H1 (cell line): ENCODE results near the gene IFT74.
A peak's percentile ranks its signal among the peaks of the same experiment; 100 is the strongest.

Source experiments
- CTCF ChIP-seq, 3 experiments: IDR thresholded peaks; 1 replicate in 2 of 3; 2 replicates in 1 of 3; pipeline versions ENCODE4 v1.5.1 to v1.6.1; 2011; ENCODE audit warnings: low read length in 3 of 3, mild to moderate bottlenecking in 3 of 3, inconsistent platforms in 2 of 3, low read depth in 1 of 3, moderate library complexity in 1 of 3; ENCODE audit not compliant: insufficient read depth in 1 of 3; ENCODE audit errors: control extremely low read depth in 1 of 3
- KDM1A ChIP-seq: fragments of 200-600, 300-600 bp; sonication (generic); IDR thresholded peaks from 2 replicates; pipeline ENCODE4 v1.7.1; 2016; ENCODE audit warnings: mild to moderate bottlenecking, low read length, borderline replicate concordance
- PHF8 ChIP-seq: fragments of 200-600 bp; sonication (generic); conservative IDR thresholded peaks from 2 replicates; pipeline ENCODE4 v1.7.1; 2012; ENCODE audit warnings: low read depth, mild to moderate bottlenecking, inconsistent platforms, low read length, moderate library complexity
- POU5F1 ChIP-seq: IDR thresholded peaks from 2 replicates; pipeline ENCODE4 v1.6.1; 2011; ENCODE audit warnings: low read depth, mild to moderate bottlenecking, low read length, moderate library complexity
- RAD21 ChIP-seq, 2 experiments: IDR thresholded peaks in 1 of 2; conservative IDR thresholded peaks in 1 of 2; 2 replicates each; pipeline ENCODE4 v1.6.1; 2011; ENCODE audit warnings: low read depth in 2 of 2, low read length in 2 of 2, improper control_type of control experiment in 1 of 2, inconsistent platforms in 1 of 2, mild to moderate bottlenecking in 1 of 2, moderate library complexity in 1 of 2
- SP1 ChIP-seq: IDR thresholded peaks from 2 replicates; pipeline ENCODE4 v1.6.1; 2011; ENCODE audit warnings: low read depth, low read length
- TF ChIP-seq, protein P1 (sequence below): IDR thresholded peaks from 2 replicates; pipeline ENCODE4 v1.6.1; 2012; ENCODE audit warnings: inconsistent platforms

DNA sequence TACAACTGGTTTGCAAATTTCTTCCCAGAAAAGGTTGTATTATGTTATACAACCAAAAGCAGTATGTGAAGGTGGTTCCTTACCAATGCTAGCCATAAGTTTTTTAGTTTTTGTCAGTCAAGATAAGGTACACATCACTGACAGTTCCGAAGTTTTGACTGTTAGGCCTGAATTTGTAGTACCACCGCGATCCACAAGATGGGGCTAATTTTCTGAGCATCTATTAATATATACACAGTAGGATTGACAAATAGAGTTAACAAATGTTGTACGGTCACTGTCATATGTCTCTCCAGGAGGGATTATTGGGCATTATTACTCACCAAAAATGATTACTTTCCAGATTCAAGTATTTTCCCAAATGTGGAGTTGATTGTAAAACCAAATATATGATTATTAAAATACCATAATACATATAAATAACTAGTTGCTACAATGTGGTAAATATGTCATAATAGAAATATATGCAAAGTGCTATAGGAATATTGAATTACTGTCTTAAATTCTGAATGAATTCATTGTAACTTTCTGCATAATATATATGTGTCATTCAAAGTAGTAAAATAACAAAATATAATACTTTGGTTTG, 77.7 kb downstream of the IFT74 start:
- TF ChIP-seq SP1 = no peak
- peak in 2 of 3 experiments; percentile 49 to 71; a peak in 2 of 4 replicates for TF ChIP-seq CTCF (IDR thresholded peaks at IDR 0.05; ENCODE audit: control extremely low read depth in 1 of 3, insufficient read depth in 1 of 3, low read depth in 1 of 3, low read length in 3 of 3)
- no peak for TF ChIP-seq KDM1A
- TF ChIP-seq RAD21 (IDR thresholded peaks at IDR 0.05 in 1 of 2, conservative IDR thresholded peaks at IDR 0.05 in 1 of 2; ENCODE audit: low read depth in 2 of 2, low read length in 2 of 2) = peak; percentile 72 to 74
- TF ChIP-seq POU5F1 = no peak
- TF ChIP-seq, protein P1, sequence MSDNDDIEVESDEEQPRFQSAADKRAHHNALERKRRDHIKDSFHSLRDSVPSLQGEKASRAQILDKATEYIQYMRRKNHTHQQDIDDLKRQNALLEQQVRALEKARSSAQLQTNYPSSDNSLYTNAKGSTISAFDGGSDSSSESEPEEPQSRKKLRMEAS = no peak
- TF ChIP-seq PHF8 = no peak
